ENCODE results near the gene PIWIL4. TPM values are rescaled to one million over a fixed set of nuclear protein-coding genes. Genes with fewer than 3 reads are reported as not detected.
A peak's percentile ranks its signal among the peaks of the same experiment; 100 is the strongest.

The PIWIL4 gene
- total and polyA plus RNA-seq, 9 of the 15 experiments (the other 6 are each of a cell fraction or from before 2014, with no cell fraction given) = 6.3 to 17.0 (median 10.8) TPM

DNA sequence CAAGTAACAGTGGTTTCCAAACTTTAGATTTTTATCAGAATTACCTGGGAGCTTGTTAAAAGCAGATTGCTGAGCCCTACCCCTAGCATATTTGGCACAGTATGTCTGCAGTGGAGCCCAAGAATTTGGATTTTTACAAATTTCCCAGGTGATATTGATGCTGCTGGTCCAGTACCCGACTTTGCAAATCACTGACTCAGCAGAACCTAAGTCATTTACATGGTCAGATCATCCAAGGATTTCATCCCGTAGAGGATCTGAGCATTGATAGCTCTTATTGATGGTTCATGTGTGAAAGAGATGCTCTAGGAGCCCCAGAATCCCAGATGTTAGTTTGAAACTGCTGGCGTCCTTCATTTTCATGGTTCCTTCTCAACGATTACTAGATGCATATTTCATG lies 48.9 kb upstream of the PIWIL4 start (continued):
- TF ChIP-seq PTRF (tag; IDR thresholded peaks at IDR 0.05) (no peak), ZNF561 (CRISPR knock-in tag; conservative IDR thresholded peaks at IDR 0.05) (no peak), MAFF (IDR thresholded peaks at IDR 0.05; ENCODE audit: low read length) (peak; percentile 83), ILF3 (IDR thresholded peaks at IDR 0.05; ENCODE audit: borderline replicate concordance) (no peak), NFATC3 (IDR thresholded peaks at IDR 0.05) (no peak), ZNF316 (IDR thresholded peaks at IDR 0.05) (peak; percentile 84), C11orf30 (IDR thresholded peaks at IDR 0.05; ENCODE audit: low read depth) (peak; percentile 79), POLR2AphosphoS5 (IDR thresholded peaks at IDR 0.05; ENCODE audit: control insufficient read depth, insufficient read depth, low read depth, low read length) (no peak), GTF2E2 (tag; IDR thresholded peaks at IDR 0.05) (no peak), PHF21A (IDR thresholded peaks at IDR 0.05; ENCODE audit: borderline replicate concordance, low read depth) (no peak), ZNF511 (CRISPR knock-in tag; IDR thresholded peaks at IDR 0.05) (no peak)
- TF ChIP-seq, protein P1, sequence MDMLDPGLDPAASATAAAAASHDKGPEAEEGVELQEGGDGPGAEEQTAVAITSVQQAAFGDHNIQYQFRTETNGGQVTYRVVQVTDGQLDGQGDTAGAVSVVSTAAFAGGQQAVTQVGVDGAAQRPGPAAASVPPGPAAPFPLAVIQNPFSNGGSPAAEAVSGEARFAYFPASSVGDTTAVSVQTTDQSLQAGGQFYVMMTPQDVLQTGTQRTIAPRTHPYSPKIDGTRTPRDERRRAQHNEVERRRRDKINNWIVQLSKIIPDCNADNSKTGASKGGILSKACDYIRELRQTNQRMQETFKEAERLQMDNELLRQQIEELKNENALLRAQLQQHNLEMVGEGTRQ (CRISPR knock-in tag; IDR thresholded peaks at IDR 0.05) = no peak
